ENCODE results near the gene SNX18.

DNA sequence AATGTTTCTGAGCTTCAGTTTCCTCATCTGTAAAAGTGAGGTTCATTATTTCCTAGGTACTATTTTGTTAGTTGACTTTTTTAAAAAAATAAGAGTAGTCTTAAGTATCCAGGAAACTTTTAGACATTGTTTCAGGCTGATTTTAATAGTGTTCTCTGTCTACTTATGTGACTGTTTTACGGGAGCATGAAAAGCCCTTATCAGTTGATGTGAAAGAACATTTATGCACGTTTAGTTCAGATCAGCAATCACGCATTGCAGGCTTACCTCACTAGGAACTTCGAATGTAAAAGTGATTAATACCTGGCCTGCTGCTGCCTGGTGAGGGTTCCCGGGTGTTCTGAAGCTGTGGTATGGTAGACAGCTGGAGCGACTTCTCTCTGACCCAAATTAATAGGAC is 8.1 kb downstream of the SNX18 start:
- no peak for TF ChIP-seq EP300 (IDR thresholded peaks at IDR 0.05)
- TF ChIP-seq POLR2A (IDR thresholded peaks at IDR 0.05), result no peak
- no peak for TF ChIP-seq POLR2AphosphoS5 (IDR thresholded peaks at IDR 0.05)
